Activated naive CD8-positive, alpha-beta T cell treated with anti-CD3 and anti-CD28 coated beads for 36 hours (primary cell): ENCODE data around the gene BCL11B. TPM values are rescaled to one million over a fixed set of nuclear protein-coding genes. Genes with fewer than 3 reads are reported as not detected.

Experiments
- DNase-seq: peaks from one replicate; pipeline ENCODE4 v3.0.0; 2021
- H3K27ac Mint-ChIP-seq: one replicate; pipeline ENCODE4 v1.8.0; 2022; ENCODE audit warnings: mild to moderate bottlenecking, moderate library complexity, mixed read lengths
- H3K27me3 Mint-ChIP-seq: one replicate; pipeline ENCODE4 v1.8.0; 2022; ENCODE audit warnings: mild to moderate bottlenecking, mixed read lengths
- H3K36me3 Mint-ChIP-seq: one replicate; pipeline ENCODE4 v1.8.0; 2021; ENCODE audit warnings: mild to moderate bottlenecking, mixed read lengths
- H3K4me1 Mint-ChIP-seq: one replicate; pipeline ENCODE4 v1.8.0; 2021; ENCODE audit warnings: mixed read lengths
- H3K4me3 Mint-ChIP-seq: one replicate; pipeline ENCODE4 v1.8.0; 2022; ENCODE audit warnings: mild to moderate bottlenecking, moderate library complexity, mixed read lengths
- H3K9me3 Mint-ChIP-seq: one replicate; pipeline ENCODE4 v1.8.0; 2022; ENCODE audit warnings: mixed read lengths
- total RNA-seq, 2 experiments: library from RNA; stranded (reverse); gene quantifications; one replicate each; pipeline ENCODE4 v1.2.3, GENCODE V29; 2021

The BCL11B gene
- total RNA-seq, 2 experiments from 2014 or later = 38.9 to 40.3 TPM

GRCh38 chr14:99120526-99121318, 151.3 kb downstream of the BCL11B start:
- Mint-ChIP-seq H3K36me3 (no peaks in the 10 kb centered on the region), H3K27ac (no peak overlapping the region), H3K4me3 (no peak overlapping the region), H3K27me3 (peaks cover 4% of the 10 kb centered on the region), H3K4me1 (peaks cover 10% of the 10 kb centered on the region), H3K9me3 (no peaks in the 10 kb centered on the region)
- DNase-seq = no peak

DNA sequence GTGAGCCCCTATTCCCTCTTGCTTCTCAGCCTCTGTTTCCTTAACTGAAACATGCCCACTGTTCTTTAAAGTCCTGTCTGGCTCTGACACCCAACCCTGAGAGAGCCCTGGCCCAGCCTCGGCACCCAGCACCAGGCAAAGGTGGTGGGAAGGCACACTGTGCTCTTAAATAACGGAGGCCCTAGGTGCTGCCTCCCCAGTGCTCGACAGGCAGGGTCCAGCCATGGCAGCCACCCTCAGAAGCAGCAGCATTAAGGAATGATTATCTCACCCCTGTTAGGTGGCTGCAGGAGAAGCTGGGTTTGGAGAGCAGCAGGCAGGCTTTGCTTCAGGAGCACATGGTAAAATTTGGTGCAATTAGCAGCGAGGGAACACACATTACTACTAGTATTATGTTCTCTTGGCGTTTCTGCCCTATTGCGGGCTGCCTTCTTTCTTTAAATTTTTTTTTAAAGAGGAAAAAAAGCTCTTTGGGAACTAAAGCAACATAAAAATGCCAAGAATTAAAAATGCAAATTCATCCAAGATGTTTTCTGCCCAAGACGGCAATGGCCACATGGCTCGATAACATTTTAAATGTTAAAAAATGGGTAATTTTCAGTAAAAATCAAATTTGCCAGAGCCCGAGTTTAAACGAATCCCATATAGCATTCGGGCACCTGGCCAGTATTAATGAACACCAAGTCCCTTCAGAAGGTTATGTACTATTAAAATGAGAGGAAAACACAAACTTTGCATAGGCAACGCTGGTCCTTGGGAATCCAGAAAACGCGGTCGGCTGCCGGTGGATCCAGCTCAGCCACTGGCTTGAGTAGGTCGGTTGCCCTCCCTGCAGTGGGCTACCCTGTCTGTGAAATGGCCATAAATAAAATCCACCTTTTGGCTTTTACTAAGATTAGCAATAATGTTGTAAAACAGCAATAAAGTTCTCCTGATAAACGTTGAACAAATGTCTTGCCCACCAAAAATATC, 152.2 kb downstream of the BCL11B start:
- DNase-seq = no peak
- Mint-ChIP-seq H3K4me1 (peaks cover 10% of the 10 kb centered on the region), H3K27ac (no peak overlapping the region), H3K9me3 (no peaks in the 10 kb centered on the region), H3K36me3 (no peaks in the 10 kb centered on the region), H3K4me3 (no peak overlapping the region), H3K27me3 (peaks cover 4% of the 10 kb centered on the region)

Other genes with a start within 250 kb of the BCL11B start
- 10 to 100 TPM; 52.6 to 54.5 TPM for gene SETD3, start 208.7 kb upstream of the BCL11B start, total RNA-seq
- gene CCNK, start 209.2 kb upstream of the BCL11B start, total RNA-seq = 100 to 1,000 TPM; 103 to 108 TPM